Right renal cortex interstitium (tissue), 3 donors: Measurements from ENCODE around the gene TPTE. TPM values are rescaled to one million over a fixed set of nuclear protein-coding genes. Genes with fewer than 3 reads are reported as not detected.
"Not testable (repeated sequence)": the region's sequence is repeated elsewhere in the genome, so short reads cannot be mapped to it uniquely, and the experiment has no call there.

ENCODE experiments used
- DNase-seq, 3 donors: peaks; one replicate each; pipeline ENCODE4 v3.0.0-alpha.2; 2013; ENCODE audit warnings: low read depth in 3 of 3, low spot score in 2 of 3
- polyA plus RNA-seq, 3 donors: library from polyadenylated mRNA; unstranded; fragments of 120-200 nt; gene quantifications; one replicate each; pipeline ENCODE4 v1.2.1, GENCODE V29; 2013; ENCODE audit not compliant: insufficient read length in 3 of 3

TPTE gene
- not detected for polyA plus RNA-seq

DNA sequence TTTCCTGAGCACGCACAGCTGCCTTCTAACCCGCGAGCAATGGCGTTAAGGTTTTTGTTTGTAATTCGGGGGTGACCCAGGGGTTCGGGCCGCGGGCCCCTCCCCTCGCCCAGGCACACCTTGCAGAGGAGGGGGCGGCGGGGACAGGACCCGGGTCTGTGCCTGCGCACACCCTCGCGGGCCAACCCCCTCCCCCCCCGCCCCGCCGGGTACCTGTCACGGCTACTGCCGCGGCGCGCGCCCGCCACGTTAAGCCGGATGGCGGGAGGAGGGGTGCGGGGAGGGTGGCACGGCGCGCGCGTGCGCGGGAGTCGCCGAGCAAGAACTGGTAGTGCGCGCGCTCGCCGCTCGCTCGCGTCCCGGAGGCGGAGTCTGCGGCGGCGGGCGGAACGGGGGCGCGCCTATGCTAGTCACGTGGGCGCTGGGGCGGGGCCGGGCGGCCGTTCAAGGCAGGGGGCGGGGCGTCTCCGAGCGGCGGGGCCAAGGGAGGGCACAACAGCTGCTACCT, at the start of gene TPTE:
Gene TPTE (plus strand): TSS at position 493 of the 508 bp plus-strand sequence. CDS start 17,141 bp downstream, outside the sequence.
- no peak for DNase-seq

DNA sequence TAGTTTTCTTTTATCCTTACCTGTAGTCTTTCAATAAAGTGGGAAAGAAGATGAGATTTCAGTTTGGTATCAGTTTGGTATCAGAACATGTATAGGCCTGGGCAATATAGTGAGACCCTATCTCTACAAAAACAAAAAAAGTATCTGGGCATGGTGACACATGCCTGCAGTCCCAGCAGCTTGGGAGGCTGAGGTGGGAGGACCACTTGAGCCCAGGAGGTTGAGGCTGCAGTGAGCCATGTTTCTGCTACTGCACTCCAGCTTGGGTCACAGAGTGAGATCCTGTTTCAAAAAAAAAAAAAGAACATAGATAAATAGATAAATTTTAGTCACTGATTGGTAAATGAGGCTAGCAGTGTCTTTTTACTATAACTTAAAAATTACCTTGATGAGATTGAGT, 49.4 kb upstream of the TPTE start:
- DNase-seq: not testable (repeated sequence)

DNA sequence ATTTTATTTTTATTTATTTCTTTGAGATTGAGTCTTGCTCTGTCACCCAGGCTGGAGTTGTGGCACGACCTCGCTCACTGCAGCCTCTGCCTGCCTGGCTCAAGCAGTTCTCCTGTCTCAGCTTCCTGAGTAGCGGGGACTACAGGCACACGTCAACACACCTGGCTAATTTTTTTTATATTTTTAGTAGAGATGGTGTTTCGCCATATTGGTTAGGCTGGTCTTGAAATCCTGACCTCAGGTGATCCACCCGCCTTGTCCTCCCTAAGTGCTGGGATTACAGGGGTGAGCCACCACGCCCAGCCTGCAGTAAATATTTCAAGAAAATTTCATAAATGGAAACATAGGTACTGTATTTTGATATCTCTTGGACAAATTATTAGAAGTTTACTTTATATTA, 43.6 kb upstream of the TPTE start:
- DNase-seq: not testable (repeated sequence)

DNA sequence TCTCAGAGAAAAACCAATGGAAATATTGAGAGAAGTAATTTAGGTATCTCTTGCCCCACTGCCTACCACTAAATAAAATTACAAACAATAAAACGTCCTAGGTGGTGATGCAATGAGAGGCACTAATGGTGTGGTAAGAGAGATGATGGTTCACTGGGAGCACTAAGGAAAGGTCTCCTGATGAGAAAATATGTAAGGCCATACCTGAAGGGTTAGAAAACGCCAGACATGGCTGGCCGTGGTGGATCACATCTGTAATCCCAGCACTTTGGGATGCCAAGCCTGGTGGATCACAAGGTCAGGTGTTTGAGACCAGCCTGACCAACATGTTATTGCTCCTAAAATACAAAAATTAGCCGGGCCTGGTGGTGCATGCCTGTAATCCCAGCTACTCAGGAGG, 41.5 kb upstream of the TPTE start:
- DNase-seq: not testable (repeated sequence)

DNA sequence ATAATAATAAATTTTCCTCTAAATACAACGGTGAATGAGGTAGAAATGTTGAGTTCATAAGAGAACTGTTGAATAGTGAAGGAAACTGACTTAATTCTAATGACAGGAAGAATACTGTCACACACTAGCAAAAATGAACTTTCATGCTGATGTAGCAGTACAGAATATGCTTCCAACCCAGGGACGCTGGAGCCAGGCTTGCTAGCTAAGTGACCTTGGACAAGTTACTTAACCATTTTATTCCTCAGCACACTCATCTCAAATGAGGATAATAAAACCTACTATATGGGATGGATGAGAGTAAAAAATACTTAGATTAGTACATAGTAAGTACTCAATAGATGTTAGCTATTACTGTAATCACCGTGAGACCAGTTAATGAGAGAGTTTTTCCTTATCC, 36.5 kb upstream of the TPTE start:
- DNase-seq: not testable (repeated sequence)

DNA sequence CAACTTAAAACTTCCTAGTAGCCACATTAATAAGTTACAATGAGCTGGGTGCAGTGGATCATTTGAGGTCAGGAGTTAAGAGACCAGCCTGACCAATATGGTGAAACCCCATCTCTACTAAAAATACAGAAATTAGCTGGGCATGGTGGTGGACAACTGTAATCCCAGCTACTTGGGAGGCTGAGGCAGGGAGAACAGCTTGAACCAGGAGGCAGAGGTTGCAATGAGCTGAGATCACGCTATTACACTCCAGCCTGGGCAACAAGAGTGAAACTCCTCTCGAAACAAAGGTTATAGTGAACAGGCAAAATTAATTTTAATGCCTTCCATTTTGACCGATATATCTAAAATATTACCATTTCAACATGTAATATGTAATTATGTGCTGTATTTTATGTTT, 30.9 kb upstream of the TPTE start:
- not testable (repeated sequence) for DNase-seq

DNA sequence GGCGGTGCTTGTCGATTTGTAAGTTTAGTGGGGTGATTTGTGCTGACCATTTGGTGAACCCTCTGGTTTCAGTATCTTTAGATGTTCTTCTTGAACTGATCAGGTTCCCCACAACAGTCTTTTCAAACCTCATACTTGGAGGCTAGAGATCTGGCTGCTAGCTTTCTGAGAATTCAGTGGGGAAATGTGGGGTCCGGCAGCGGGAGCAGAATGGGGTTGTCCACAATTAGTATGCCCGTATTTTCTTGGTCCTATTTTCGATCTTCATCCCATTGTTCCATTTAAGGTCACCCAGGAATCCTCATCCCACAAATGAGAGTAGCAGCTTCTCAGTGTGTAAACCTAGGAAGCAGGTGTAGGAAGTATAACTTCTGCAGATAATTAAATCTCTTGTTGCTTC, 10.3 kb upstream of the TPTE start:
- no peak for DNase-seq

DNA sequence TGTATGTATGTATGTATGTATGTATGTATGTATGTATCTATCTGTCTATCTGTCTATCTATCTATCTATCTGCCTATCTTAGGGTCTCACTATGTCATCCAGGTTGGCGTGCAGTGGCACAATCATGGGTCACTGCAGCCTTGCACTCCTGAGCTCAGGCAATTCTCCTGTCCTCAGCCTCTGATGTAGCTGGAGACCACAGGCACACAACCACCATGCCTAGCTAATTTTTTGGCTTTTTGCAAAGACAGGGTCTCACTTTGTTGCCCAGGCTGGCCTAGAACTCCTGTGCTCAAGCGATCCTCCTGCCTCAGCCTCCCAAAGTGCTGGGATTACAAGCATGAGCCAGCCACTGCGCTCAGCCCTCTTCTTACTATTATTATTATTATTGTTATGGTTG, 4.5 kb upstream of the TPTE start:
- not testable (repeated sequence) for DNase-seq

DNA sequence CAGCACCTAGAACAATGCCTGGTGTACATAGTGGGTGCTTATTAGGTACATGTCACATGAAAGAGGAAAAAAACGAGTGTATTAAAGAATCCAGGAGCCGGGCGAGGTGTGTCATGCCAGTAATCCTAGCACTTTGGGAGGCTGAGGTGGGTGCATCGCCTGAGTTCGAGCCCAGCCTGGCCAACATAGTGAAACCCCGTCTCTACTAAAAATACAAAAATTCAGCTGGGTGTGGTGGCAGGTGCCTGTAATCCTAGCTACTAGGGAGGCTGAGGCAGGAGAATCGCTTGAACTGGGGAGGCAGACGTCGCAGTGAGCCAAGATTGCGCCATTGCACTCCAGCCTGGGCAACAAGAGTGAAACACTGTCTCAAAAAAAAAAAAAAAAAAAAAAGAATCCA, 3.5 kb upstream of the TPTE start:
- DNase-seq: not testable (repeated sequence)

DNA sequence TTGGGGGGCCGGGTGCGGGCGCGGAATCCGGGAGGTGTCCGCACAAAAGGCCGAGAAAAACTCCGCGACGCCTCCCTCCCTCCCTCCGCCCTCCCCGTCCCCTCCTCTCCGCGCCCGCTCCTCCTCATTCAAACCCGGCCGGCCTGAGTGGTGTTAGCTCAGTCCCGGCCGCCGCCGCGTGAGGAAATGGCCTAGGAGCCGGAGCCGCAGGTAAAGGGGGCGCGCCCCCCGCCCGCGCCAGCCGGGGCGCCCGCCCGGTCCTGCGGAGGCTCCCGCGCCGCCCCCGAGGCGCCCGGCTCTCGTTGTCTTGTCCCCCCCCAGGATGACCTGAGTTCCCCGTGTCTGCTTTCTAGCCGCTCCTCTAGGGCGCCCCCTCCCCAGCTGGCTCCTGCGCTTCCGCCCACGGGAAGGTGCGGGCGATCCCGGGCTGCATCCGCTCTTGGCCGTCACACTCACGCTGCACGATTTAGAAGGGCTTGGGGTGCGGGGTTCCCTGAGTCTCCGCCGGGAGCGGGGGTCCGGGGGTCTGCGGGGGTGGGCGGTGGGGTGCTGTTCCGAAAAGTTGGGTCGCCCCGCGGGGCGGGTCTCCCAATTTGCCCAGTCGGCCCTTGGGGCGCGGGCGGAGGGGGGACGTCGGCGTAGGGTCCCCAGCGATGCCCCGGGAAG, 585 bp downstream of the TPTE start:
- DNase-seq: not testable (repeated sequence)

DNA sequence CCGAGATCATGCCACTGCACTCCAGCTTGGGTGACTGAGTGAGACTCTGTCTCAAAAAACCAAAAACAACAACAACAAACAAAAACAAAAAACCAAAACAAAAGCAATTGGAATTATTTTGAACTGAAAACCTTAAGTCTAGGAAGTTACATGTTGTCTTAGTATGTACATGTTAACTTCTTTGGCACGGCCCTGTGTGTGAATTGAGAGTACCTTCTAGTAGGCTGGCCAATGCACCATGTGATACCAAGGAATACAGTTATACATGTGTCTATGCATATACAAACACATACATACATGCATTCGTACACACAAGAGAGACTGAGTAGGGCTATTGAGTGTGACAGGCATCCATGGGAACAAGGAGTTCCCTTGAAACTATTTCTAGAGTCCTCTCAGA, 18.6 kb downstream of the TPTE start:
- DNase-seq: no peak

DNA sequence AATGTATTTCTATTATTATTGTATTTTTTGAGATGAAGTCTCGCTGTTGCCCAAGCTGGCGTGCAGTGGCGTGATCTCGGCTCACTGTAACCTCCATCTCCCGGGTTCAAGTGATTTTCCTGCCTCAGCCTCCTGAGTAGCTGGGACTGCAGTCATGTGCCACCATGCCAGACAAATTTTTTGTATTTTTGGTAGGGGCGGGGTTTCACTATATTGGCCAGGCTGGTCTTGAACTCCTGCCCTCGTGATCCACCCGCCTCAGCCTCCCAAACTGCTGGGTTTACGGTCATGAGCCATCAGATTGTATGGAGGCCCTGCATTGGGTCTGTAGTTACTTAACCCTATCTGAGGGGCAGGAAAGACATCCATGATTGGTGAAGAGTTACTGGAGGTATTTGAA, 23.0 kb downstream of the TPTE start:
- DNase-seq: not testable (repeated sequence)

DNA sequence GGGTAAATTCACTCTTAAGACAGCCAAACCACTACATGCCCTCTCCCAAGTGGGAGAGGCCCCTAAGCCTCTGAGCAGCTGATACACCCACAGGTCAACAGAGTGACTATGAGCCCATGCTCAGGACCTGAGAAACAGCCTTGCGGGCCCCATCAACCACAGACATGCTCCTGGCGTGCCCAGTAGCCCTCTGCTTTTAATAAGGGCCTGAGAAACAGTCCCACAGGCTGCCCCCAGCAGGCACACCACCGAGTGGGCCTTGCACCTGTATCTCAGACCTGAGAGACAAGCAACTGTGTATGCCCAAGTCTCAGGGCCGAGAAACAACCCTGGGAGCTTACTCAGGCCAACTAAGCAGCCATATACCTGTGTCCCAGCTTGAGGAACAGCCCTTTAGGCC, 26.5 kb downstream of the TPTE start:
- not testable (repeated sequence) for DNase-seq

DNA sequence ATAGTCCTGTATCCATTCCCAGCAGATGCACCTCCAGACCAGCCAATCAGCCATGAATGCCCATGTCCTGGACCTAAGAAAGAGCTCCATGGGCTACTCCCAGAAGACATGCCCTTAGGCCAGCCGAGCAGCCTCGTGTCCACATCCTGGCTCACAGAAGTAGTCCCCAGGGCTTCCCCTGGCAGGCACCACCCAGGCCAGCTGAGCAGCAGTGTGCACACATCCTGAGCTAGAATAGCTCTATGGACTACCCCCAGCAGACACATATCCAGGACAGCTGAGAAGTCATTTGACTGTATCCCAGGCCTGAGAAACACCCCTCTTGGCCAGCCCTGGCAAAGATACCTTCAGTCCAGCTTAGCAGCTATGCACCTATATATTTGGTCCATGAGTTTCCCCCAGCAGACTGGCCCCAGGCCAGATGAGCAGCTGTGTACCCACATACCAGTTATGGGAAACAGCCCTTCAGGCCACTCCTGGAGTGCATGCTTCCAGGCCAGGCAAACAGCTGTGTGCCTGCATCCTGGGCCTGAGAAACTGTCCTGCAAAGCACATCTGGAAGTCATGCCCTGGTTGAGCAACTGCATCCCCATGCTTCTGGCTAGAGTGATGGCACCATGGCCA, 27.1 kb downstream of the TPTE start:
- DNase-seq: not testable (repeated sequence)

DNA sequence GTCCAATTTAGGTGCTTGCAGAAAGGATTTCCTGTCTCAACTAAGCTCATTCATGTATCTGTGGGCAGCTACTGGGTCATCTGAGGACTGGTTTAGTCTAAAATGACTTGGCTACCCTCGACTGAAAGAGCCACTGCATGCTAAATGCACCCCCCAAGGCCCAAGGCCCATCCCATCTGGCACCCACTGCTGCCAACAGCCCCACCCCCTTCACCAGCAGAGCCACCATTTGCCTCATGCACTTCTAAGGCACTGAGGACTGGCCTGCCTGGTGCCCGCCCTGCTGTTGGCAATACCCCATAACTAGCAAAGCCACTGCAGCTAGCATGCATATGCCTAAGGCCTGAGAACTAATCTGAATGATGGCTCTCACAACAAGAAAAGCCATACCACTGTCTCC, 49.4 kb downstream of the TPTE start:
- not testable (repeated sequence) for DNase-seq

DNA sequence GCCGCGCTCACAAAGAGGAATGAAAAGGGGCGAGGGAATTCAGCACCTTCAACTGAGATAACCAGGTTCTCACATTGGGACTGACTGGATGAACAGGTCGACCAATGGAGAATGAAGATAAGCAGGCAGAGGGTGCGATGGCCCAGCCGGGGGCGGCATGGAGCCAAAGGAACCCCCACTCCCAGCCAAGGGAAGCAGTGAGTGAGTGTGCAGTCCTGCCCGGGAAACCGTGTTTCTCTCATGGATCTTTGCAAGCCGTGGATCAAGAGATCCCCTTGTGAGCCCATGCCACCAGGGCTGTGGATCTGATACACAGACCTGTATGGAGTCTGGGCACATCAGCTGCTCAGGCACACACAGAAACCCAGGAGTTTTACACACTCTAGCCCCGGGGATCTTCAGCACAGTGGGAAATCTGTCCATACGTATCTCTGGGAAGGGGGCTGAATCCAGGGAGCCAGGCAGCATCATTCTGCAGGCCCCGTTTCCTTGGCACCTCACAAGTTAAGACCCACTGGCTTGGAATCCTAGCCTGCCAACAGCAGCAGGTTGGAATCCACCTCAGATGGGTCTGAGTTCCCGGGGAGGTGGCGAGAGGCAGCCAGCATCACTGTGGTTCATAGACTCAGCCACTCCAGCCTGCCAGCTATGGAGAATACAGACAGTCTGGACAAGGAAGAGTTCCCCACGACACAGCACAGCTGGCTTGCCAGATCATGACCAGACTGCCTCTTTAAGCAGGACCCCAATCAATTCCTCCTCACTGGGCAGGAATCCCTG, 53.3 kb downstream of the TPTE start:
- not testable (repeated sequence) for DNase-seq

DNA sequence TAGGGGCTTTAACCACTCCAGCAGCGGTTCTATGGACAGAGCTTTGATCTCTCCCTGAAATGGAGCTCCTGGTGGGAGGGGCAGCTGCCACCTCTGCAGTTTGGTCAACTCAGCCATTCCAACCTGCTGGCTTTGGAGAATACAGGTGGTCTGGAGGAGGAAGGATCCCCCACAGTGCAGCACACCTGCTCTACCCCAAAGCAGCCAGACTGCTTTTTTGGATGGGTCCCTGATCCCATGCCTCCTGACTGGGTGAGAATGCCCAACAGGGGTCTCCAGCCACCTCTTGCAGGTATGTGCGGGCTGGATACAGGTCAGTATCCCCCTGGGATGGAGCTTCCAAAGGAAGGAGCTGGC, 53.9 kb downstream of the TPTE start:
- DNase-seq: no peak

DNA sequence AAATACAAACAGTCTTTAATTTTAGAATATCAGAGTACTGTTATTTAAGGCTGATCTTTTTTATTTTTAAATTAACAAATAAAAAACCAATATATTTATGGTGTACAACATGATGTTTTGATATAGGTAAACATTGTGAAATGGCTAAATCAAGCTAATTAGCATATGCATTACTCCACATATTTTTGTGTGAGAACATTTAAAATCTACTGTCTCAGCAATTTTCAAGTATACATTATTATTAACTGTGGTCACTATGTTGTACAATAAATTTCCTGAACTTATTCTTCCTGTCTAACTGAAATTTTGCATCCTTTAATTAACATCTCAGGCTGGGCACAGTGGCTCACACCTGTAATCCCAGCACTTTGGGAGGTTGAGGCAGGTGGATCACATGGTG, 57.5 kb downstream of the TPTE start:
- DNase-seq: not testable (repeated sequence)

DNA sequence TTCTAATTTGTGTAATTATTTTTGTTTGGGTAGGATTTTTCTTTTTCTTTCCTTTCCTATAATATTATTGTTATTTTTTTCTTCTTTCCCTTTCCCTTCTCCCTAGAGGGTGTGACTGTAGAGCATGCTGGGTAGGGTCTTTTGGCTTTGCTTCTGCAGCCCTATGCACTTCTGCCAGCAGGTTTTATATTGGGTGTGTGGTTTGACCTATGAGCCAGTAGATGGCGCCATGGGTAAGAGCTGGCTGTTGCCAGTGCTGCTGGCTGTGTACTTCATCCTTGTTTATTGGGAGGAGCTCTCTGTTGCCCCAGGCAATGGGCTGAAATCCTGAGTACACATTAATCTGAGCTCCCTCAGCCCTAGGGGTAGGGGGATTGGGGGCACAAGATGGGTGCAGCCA, 67.7 kb downstream of the TPTE start:
- DNase-seq: not testable (repeated sequence)

DNA sequence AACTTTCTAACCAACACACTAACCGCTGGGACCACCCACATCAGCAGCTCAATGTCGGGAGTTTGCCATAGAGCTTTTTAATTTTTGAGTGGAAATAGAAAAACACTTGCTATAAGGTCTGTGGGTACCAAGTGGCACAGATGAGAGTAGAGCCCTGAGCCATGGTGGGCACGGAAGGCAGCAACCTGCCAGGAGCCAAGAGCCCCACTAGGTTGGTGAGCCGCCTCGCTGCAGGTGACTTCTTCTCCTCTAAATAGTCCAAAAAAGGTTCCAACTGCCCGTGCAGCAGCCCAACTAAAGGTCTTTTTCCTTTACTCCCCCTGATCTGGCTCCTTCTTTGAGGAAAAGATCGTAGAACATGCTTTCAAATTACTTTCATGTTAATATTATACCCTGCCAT, 85.7 kb downstream of the TPTE start:
- DNase-seq: not testable (repeated sequence)

DNA sequence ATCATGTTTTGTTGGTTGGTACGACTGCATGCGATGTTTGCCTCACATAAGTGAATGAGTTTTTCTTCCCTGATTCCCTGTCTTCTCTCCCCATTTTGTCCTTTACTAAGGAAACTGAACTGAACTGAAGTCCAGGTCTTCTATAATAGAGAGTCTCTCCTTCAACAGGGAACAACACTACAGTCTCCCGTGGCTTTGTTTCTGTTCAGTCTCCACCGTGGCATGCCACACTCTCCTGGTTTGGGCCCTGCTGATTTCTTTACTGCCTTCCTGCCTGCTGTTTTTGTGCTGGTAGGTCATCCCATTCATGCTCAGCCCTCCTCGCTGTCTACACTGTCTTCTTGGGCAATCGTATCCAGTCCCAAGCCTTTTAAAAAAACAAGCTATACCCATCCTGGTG, 92.9 kb downstream of the TPTE start:
- not testable (repeated sequence) for DNase-seq
